PC-9 (cell line): ENCODE data around the gene ATG9A. TPM values are rescaled to one million over a fixed set of nuclear protein-coding genes. Genes with fewer than 3 reads are reported as not detected.

Source experiments
- BruUV-seq: library from RNA; stranded (reverse); fragments of 400-500 nt; replicated peaks from 2 replicates; lab custom pipeline; 2021; lab: Mats Ljungman, UMichigan
- CTCF ChIA-PET: fragments of 300-600 bp; sonication (Branson Sonifier 250); formaldehyde crosslinking; loops from one replicate; lab custom pipeline; 2022; ENCODE audit warnings: antibody characterized with exemption; lab: Charles Lee
- POLR2A ChIA-PET: fragments of 300-600 bp; sonication (Branson Sonifier 250); formaldehyde crosslinking; loops from one replicate; lab custom pipeline; 2022; ENCODE audit warnings: antibody characterized with exemption; ENCODE audit not compliant: unreplicated experiment; lab: Charles Lee
- DNase-seq, 2 experiments: peaks; one replicate each; pipeline versions ENCODE4 v3.0.0 to v3.0.0-alpha.2; 2015 to 2022; ENCODE audit warnings: mixed read lengths in 1 of 2
- H2AFZ ChIP-seq: fragments of 200-600 bp; sonication (generic); 2 replicates; pipeline ENCODE4 v1.8.1; 2017; ENCODE audit warnings: antibody characterized with exemption
- H3F3A ChIP-seq: fragments of 200-600 bp; sonication (generic); 2 replicates; pipeline ENCODE4 v1.8.1; 2017; ENCODE audit warnings: antibody characterized with exemption, mild to moderate bottlenecking, low read depth; ENCODE audit not compliant: insufficient read depth
- H3K27ac ChIP-seq: fragments of 200-600 bp; sonication (generic); 2 replicates; pipeline ENCODE4 v1.6.1; 2016; ENCODE audit warnings: mixed run types
- H3K27me3 ChIP-seq: fragments of 200-600 bp; sonication (generic); 2 replicates; pipeline ENCODE4 v1.6.1; 2016; ENCODE audit warnings: low read depth, mixed run types; ENCODE audit not compliant: insufficient read depth
- H3K36me3 ChIP-seq: fragments of 200-600 bp; sonication (generic); 2 replicates; pipeline ENCODE4 v1.6.1; 2016; ENCODE audit warnings: low read depth, mixed run types
- H3K4me1 ChIP-seq: fragments of 200-600 bp; sonication (generic); replicated peaks from 2 replicates; pipeline ENCODE4 v1.6.1; 2016; ENCODE audit warnings: mixed run types; ENCODE audit not compliant: insufficient read depth
- H3K4me2 ChIP-seq: fragments of 200-600 bp; sonication (generic); 2 replicates; pipeline ENCODE4 v1.6.1; 2017; ENCODE audit warnings: mixed run types
- H3K4me3 ChIP-seq: fragments of 200-600 bp; sonication (generic); 2 replicates; pipeline ENCODE4 v1.6.1; 2016; ENCODE audit warnings: mixed run types
- H3K79me2 ChIP-seq: fragments of 200-600 bp; sonication (generic); 2 replicates; pipeline ENCODE4 v1.6.1; 2017; ENCODE audit warnings: low read depth, mixed run types
- H3K9me2 ChIP-seq: fragments of 200-600 bp; sonication (generic); 2 replicates; pipeline ENCODE4 v1.8.1; 2017; ENCODE audit warnings: mild to moderate bottlenecking; ENCODE audit not compliant: insufficient read depth
- H3K9me3 ChIP-seq: fragments of 200-600 bp; sonication (generic); 2 replicates; pipeline ENCODE4 v1.8.1; 2016; ENCODE audit warnings: low read depth; ENCODE audit not compliant: insufficient read depth
- H4K20me1 ChIP-seq: fragments of 200-600 bp; sonication (generic); 2 replicates; pipeline ENCODE4 v1.8.1; 2017; ENCODE audit not compliant: insufficient read depth
- CTCF ChIP-seq: fragments of 200-600 bp; sonication (generic); conservative IDR thresholded peaks from 2 replicates; pipeline ENCODE4 v1.6.1; 2017; ENCODE audit warnings: mixed run types, antibody characterized with exemption, mild to moderate bottlenecking, moderate library complexity
- EZH2 ChIP-seq: fragments of 200-600 bp; sonication (generic); IDR thresholded peaks from 2 replicates; pipeline ENCODE4 v1.8.0; 2017; ENCODE audit warnings: antibody characterized with exemption, low read depth
- intact Hi-C: fragments of 100-400 bp; cut with micrococcal nuclease; formaldehyde crosslinking; loops from one replicate; pipeline ENCODE4 v1.10.0; 2022; ENCODE audit not compliant: unreplicated experiment
- total RNA-seq: library from RNA; stranded (reverse); gene quantifications from 2 replicates; pipeline ENCODE4 v1.2.3, GENCODE V29; 2021

The ATG9A gene
- total RNA-seq, 1 experiment from 2014 or later: 56.0 TPM

- CTCF ChIA-PET: no interaction called here
- POLR2A ChIA-PET: no interaction called here
- H3K4me3 ChIP-seq: no peak overlapping the region
- peaks cover 8% of the 10 kb centered on the region; the same call in 1 of the 2 replicates for H3K4me1 ChIP-seq
- H3K4me2 ChIP-seq: no peak overlapping the region
- intact Hi-C loops: no loop called here
- BruUV-seq: no TSS peak
- no peak overlapping the region for H3K27ac ChIP-seq
- no peaks in the 10 kb centered on the region for H3K27me3 ChIP-seq
- H3K79me2 ChIP-seq: peaks cover 18% of the 10 kb centered on the region
- H2AFZ ChIP-seq: no peak overlapping the region
- DNase-seq: no peak
- no peaks in the 10 kb centered on the region for H3K36me3 ChIP-seq
- peaks cover 2% of the 10 kb centered on the region for H3F3A ChIP-seq
- TF ChIP-seq EZH2: no peak
- no peak for TF ChIP-seq CTCF
- H3K9me2 ChIP-seq: no peaks in the 10 kb centered on the region
- H4K20me1 ChIP-seq: no peaks in the 10 kb centered on the region
- H3K9me3 ChIP-seq: no peaks in the 10 kb centered on the region
Measured at GRCh38 chr2:219225350-219225749, 4.1 kb downstream of the ATG9A start.

- TF ChIP-seq CTCF (no peak), EZH2 (no peak)
- Histone ChIP-seq H3K9me2 (no peaks in the 10 kb centered on the region), H2AFZ (no peak overlapping the region), H3K4me3 (no peak overlapping the region), H3K27ac (no peak overlapping the region), H3K27me3 (no peaks in the 10 kb centered on the region), H3K9me3 (no peaks in the 10 kb centered on the region), H3K4me2 (no peak overlapping the region), H3F3A (peaks cover 8% of the 10 kb centered on the region; the same call in 1 of the 2 replicates), H3K4me1 (peaks cover 8% of the 10 kb centered on the region; the same call in 1 of the 2 replicates), H3K79me2 (peaks cover 16% of the 10 kb centered on the region), H3K36me3 (no peaks in the 10 kb centered on the region), H4K20me1 (no peaks in the 10 kb centered on the region)
- ChIA-PET CTCF (no interaction called here), POLR2A (no interaction called here)
- no TSS peak for BruUV-seq
- no peak for DNase-seq
- intact Hi-C loops: no loop called here
Measured at GRCh38 chr2:219223831-219224610, 5.4 kb downstream of the ATG9A start.

- Histone ChIP-seq H3K4me2 (no peak overlapping the region), H3K4me1 (peaks cover 6% of the 10 kb centered on the region), H3K27me3 (no peaks in the 10 kb centered on the region), H3K79me2 (no peaks in the 10 kb centered on the region), H2AFZ (no peak overlapping the region), H3K27ac (no peak overlapping the region), H4K20me1 (no peaks in the 10 kb centered on the region), H3K9me2 (no peaks in the 10 kb centered on the region), H3F3A (peaks cover 16% of the 10 kb centered on the region; the same call in 1 of the 2 replicates), H3K9me3 (no peaks in the 10 kb centered on the region), H3K36me3 (no peaks in the 10 kb centered on the region), H3K4me3 (no peak overlapping the region)
- intact Hi-C loops: no loop called here
- POLR2A ChIA-PET: no interaction called here
- DNase-seq: no peak
- CTCF ChIA-PET: no interaction called here
- no TSS peak for BruUV-seq
- TF ChIP-seq CTCF (no peak), EZH2 (no peak)
Measured at GRCh38 chr2:219221957-219222518, 7.4 kb downstream of the ATG9A start.
